H9 (cell line): ENCODE measurements around the gene TBL1X. TPM values are rescaled to one million over a fixed set of nuclear protein-coding genes. Genes with fewer than 3 reads are reported as not detected.

Source experiments
- DNase-seq: peaks from one replicate; pipeline ENCODE4 v3.0.0-alpha.2; 2017
- H2AFZ ChIP-seq: one replicate; pipeline ENCODE4 v1.6.1; 2013; ENCODE audit warnings: mild to moderate bottlenecking, low read length, control low read depth, moderate library complexity
- H2AK5ac ChIP-seq: 2 replicates; pipeline ENCODE4 v1.6.1; 2013; ENCODE audit warnings: low read length, control low read depth, mixed read lengths; ENCODE audit not compliant: insufficient read length
- H2BK120ac ChIP-seq: one replicate; pipeline ENCODE4 v1.6.1; 2013; ENCODE audit warnings: low read depth, mild to moderate bottlenecking, low read length, control low read depth, inconsistent platforms; ENCODE audit not compliant: poor library complexity, severe bottlenecking
- H2BK12ac ChIP-seq: 2 replicates; pipeline ENCODE4 v1.6.1; 2013; ENCODE audit warnings: low read length, control low read depth, mixed read lengths, low read depth; ENCODE audit not compliant: insufficient read length
- H2BK15ac ChIP-seq: 2 replicates; pipeline ENCODE4 v1.6.1; 2013; ENCODE audit warnings: low read depth, low read length, control low read depth
- H2BK20ac ChIP-seq: one replicate; pipeline ENCODE4 v1.6.1; 2013; ENCODE audit warnings: low read depth, mild to moderate bottlenecking, low read length, control low read depth, inconsistent platforms; ENCODE audit not compliant: poor library complexity, severe bottlenecking
- H2BK5ac ChIP-seq: 2 replicates; pipeline ENCODE4 v1.6.1; 2013; ENCODE audit warnings: low read length, control low read depth, mixed read lengths; ENCODE audit not compliant: insufficient read length
- H3K14ac ChIP-seq: 2 replicates; pipeline ENCODE4 v1.6.1; 2013; ENCODE audit warnings: low read length, control low read depth; ENCODE audit not compliant: insufficient read depth
- H3K18ac ChIP-seq: 2 replicates; pipeline ENCODE4 v1.6.1; 2013; ENCODE audit warnings: low read depth, mild to moderate bottlenecking, mixed read lengths, low read length, control low read depth; ENCODE audit not compliant: insufficient read length
- H3K23ac ChIP-seq: 2 replicates; pipeline ENCODE4 v1.6.1; 2013; ENCODE audit warnings: low read length, control low read depth, mixed read lengths, low read depth; ENCODE audit not compliant: insufficient read length
- H3K23me2 ChIP-seq: 2 replicates; pipeline ENCODE4 v1.6.1; 2013; ENCODE audit warnings: low read depth, mild to moderate bottlenecking, mixed read lengths, low read length, control low read depth; ENCODE audit not compliant: insufficient read length, poor library complexity, severe bottlenecking
- H3K27ac ChIP-seq: 2 replicates; pipeline ENCODE4 v1.5.1; 2013; ENCODE audit warnings: low read length, control low read depth, mixed read lengths, low read depth; ENCODE audit not compliant: insufficient read length
- H3K27me3 ChIP-seq: 2 replicates; pipeline ENCODE4 v1.6.1; 2013; ENCODE audit warnings: low read length, control low read depth, inconsistent platforms; ENCODE audit not compliant: insufficient read depth
- H3K4ac ChIP-seq: 2 replicates; pipeline ENCODE4 v1.6.1; 2013; ENCODE audit warnings: low read depth, mild to moderate bottlenecking, control low read depth, inconsistent platforms, low read length, moderate library complexity
- H3K4me1 ChIP-seq: 2 replicates; pipeline ENCODE4 v1.6.1; 2013; ENCODE audit warnings: low read length, control low read depth, inconsistent platforms; ENCODE audit not compliant: insufficient read depth
- H3K4me2 ChIP-seq: 2 replicates; pipeline ENCODE4 v1.6.1; 2013; ENCODE audit warnings: low read length, control low read depth, mixed read lengths; ENCODE audit not compliant: insufficient read length, insufficient read depth
- H3K56ac ChIP-seq: 2 replicates; pipeline ENCODE4 v1.6.1; 2013; ENCODE audit warnings: low read depth, mild to moderate bottlenecking, mixed read lengths, low read length, control low read depth; ENCODE audit not compliant: insufficient read length
- H3K79me1 ChIP-seq: 2 replicates; pipeline ENCODE4 v1.6.1; 2013; ENCODE audit warnings: low read depth, mild to moderate bottlenecking, moderate library complexity, low read length, control low read depth, inconsistent platforms; ENCODE audit not compliant: insufficient read depth, poor library complexity, severe bottlenecking
- H3K79me2 ChIP-seq: 2 replicates; pipeline ENCODE4 v1.6.1; 2013; ENCODE audit warnings: low read length, control low read depth, inconsistent platforms; ENCODE audit not compliant: insufficient read depth
- H3K9ac ChIP-seq: 2 replicates; pipeline ENCODE4 v1.6.1; 2013; ENCODE audit warnings: low read length, control low read depth, mixed read lengths; ENCODE audit not compliant: insufficient read length; ENCODE audit errors: extremely low read depth
- H3K9me3 ChIP-seq: one replicate; pipeline ENCODE4 v1.6.1; 2013; ENCODE audit warnings: low read depth, low read length, inconsistent platforms; ENCODE audit not compliant: control insufficient read depth
- H3T11ph ChIP-seq: one replicate; pipeline ENCODE4 v1.6.1; 2013; ENCODE audit warnings: mild to moderate bottlenecking, low read length, control low read depth, inconsistent platforms
- H4K20me1 ChIP-seq: one replicate; pipeline ENCODE4 v1.6.1; 2013; ENCODE audit not compliant: control insufficient read depth, insufficient read length, insufficient read depth
- H4K5ac ChIP-seq: 2 replicates; pipeline ENCODE4 v1.6.1; 2013; ENCODE audit warnings: low read depth, mild to moderate bottlenecking, mixed read lengths, low read length, control low read depth; ENCODE audit not compliant: insufficient read length
- H4K8ac ChIP-seq: replicated peaks from 2 replicates; pipeline ENCODE4 v1.6.1; 2013; ENCODE audit warnings: low read length, control low read depth, mixed read lengths, low read depth; ENCODE audit not compliant: insufficient read length
- H4K91ac ChIP-seq: 2 replicates; pipeline ENCODE4 v1.6.1; 2013; ENCODE audit warnings: low read depth, mild to moderate bottlenecking, moderate library complexity, mixed read lengths, low read length, control low read depth; ENCODE audit not compliant: insufficient read length
- H3K27ac Mint-ChIP-seq, 3 experiments: 2 replicates in 2 of 3; 3 replicates in 1 of 3; pipeline ENCODE4 v1.8.0; 2020 to 2021; ENCODE audit warnings: mixed read lengths in 3 of 3, mild to moderate bottlenecking in 1 of 3, moderate library complexity in 1 of 3
- H3K27me3 Mint-ChIP-seq: 2 replicates; pipeline ENCODE4 v1.8.0; 2021; ENCODE audit warnings: low read depth, mild to moderate bottlenecking, moderate library complexity, mixed read lengths
- H3K36me3 Mint-ChIP-seq, 3 experiments: 2 replicates in 2 of 3; 3 replicates in 1 of 3; pipeline ENCODE4 v1.8.0; 2020 to 2021; ENCODE audit warnings: low read depth in 3 of 3, mixed read lengths in 3 of 3; ENCODE audit not compliant: insufficient read depth in 1 of 3
- H3K4me1 Mint-ChIP-seq, 2 experiments: 2 replicates each; pipeline ENCODE4 v1.8.0; 2020; ENCODE audit warnings: mixed read lengths in 2 of 2
- H3K4me3 Mint-ChIP-seq, 2 experiments: 2 replicates in 1 of 2; 3 replicates in 1 of 2; pipeline ENCODE4 v1.8.0; 2020 to 2021; ENCODE audit warnings: mild to moderate bottlenecking in 2 of 2, mixed read lengths in 2 of 2, moderate library complexity in 1 of 2
- H3K9me3 Mint-ChIP-seq, 2 experiments: 2 replicates in 1 of 2; 3 replicates in 1 of 2; pipeline ENCODE4 v1.8.0; 2020; ENCODE audit warnings: mild to moderate bottlenecking in 2 of 2, mixed read lengths in 2 of 2, moderate library complexity in 1 of 2
- CTCF ChIP-seq: fragments of 200-600 bp; sonication (generic); conservative IDR thresholded peaks from 3 replicates; pipeline ENCODE4 v1.8.0; 2021; ENCODE audit warnings: antibody characterized with exemption, mild to moderate bottlenecking
- WGBS: extraction: QIAGEN DNeasy Blood & Tissue Kit; methylation state at CpG from one replicate; pipeline ENCODE4 v1.1.7; 2013; ENCODE audit warnings: missing lambda C conversion rate, low lambda C conversion rate, mixed read lengths; ENCODE audit not compliant: insufficient read length; ENCODE audit errors: extremely low coverage; 5-methylcytosine and 5-hydroxymethylcytosine counted together
- total RNA-seq: library from RNA; stranded (reverse); gene quantifications from 2 replicates; pipeline ENCODE4 v1.2.1, GENCODE V29; 2021

Gene TBL1X
- total RNA-seq, 1 experiment from 2014 or later = 24.1 TPM

GRCh38 chrX:9690046-9690445 is 225.2 kb downstream of the TBL1X start:
- TF ChIP-seq CTCF = no peak
- DNase-seq = no peak
- Histone ChIP-seq H3T11ph (no peak overlapping the region), H3K27me3 (no peaks in the 10 kb centered on the region), H3K9ac (no peak overlapping the region), H4K5ac (no peak overlapping the region), H3K18ac (no peak overlapping the region), H2BK20ac (no peak overlapping the region), H3K79me1 (no peaks in the 10 kb centered on the region), H2BK15ac (no peak overlapping the region), H4K8ac (no peak overlapping the region), H3K23me2 (no peaks in the 10 kb centered on the region), H2AK5ac (no peak overlapping the region), H4K91ac (no peak overlapping the region), H2BK120ac (no peak overlapping the region), H3K4me2 (no peak overlapping the region), H3K27ac (no peak overlapping the region), H2AFZ (no peak overlapping the region), H3K23ac (no peak overlapping the region), H3K9me3 (no peaks in the 10 kb centered on the region), H3K56ac (no peak overlapping the region), H3K4me1 (no peaks in the 10 kb centered on the region), H2BK5ac (no peak overlapping the region), H2BK12ac (no peak overlapping the region), H4K20me1 (no peaks in the 10 kb centered on the region), H3K4ac (no peak overlapping the region), H3K79me2 (no peaks in the 10 kb centered on the region), H3K14ac (no peak overlapping the region)
- H3K9me3 Mint-ChIP-seq = peaks cover 0 to 51% of the 10 kb centered on the region in 2 experiments; a peak in 3 of 5 replicates
- peak overlapping the region in 1 of 2 experiments; percentile 28; a peak in 2 of 5 replicates for H3K4me3 Mint-ChIP-seq
- no CpG with 5 or more reads among the region's 5 CpGs for WGBS
- peaks cover 40 to 73% (median 69%) of the 10 kb centered on the region in 3 experiments for H3K36me3 Mint-ChIP-seq
- peak overlapping the region in 1 of 3 experiments; percentile 92; a peak in 2 of 7 replicates for H3K27ac Mint-ChIP-seq
- H3K4me1 Mint-ChIP-seq = no peaks in the 10 kb centered on the region
- peaks cover 5% of the 10 kb centered on the region; the same call in 1 of the 2 replicates for H3K27me3 Mint-ChIP-seq
